ENCODE results near the gene ADH1B.

DNA sequence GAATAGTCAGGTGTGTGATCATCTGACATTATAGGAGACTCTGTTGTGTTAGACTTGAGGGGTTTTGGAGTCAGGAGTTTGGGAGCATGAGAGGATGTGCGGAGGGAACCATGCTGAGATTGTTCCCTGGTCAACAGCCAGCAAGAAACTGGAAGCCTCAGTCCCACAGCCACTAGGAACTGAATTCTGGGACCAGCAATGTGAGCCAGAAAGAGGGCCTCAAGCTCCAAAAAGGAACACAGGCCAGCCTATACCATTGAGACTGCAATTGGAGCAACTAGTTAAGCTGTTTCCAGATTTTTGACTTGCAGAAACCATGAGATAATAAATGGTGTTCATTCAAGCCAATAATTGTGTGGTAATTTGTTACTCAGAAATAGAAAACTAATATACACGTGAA is 8.7 kb upstream of the ADH1B start:
- TF ChIP-seq ARID2 (IDR thresholded peaks at IDR 0.05) (no peak), MAX (CRISPR knock-in tag; IDR thresholded peaks at IDR 0.05) (no peak), EZH2 (IDR thresholded peaks at IDR 0.05; ENCODE audit: borderline replicate concordance, low read depth, low read length) (no peak)

Data from K562 (cell line).